Myocyte (in vitro differentiated cells): Measurements from ENCODE around the gene TSPAN7. TPM values are rescaled to one million over a fixed set of nuclear protein-coding genes. Genes with fewer than 3 reads are reported as not detected.

Source experiments
- DNase-seq: peaks from one replicate; pipeline ENCODE4 v3.0.0-alpha.2; 2012; ENCODE audit warnings: low read depth
- total RNA-seq: library from RNA; depleted of rRNA; stranded (reverse); fragments of >200 nt; gene quantifications from 2 replicates; pipeline ENCODE4 v1.2.3, GENCODE V29; 2014

Gene TSPAN7
- total RNA-seq, 1 donor from 2014 or later: 34.6 TPM

DNA sequence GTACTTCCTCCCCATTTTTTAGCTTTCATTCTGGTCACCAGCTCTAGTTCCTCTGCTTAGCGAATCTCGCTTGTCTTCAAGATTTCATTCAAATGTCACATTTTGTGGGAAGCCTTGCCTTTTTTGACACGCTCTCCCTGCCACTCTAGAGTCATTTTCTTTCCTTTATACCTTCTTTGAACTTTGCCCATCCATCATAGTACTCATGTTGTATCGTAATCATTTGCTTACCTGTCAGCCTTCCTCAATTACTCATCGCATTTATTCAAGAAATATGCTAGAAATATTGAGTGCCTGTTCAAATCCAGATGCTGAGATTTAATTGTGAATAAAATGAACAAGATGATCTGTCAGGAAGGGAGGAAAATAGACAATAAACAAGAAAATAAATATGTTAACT lies 21.8 kb downstream of the TSPAN7 start:
- no peak for DNase-seq

DNA sequence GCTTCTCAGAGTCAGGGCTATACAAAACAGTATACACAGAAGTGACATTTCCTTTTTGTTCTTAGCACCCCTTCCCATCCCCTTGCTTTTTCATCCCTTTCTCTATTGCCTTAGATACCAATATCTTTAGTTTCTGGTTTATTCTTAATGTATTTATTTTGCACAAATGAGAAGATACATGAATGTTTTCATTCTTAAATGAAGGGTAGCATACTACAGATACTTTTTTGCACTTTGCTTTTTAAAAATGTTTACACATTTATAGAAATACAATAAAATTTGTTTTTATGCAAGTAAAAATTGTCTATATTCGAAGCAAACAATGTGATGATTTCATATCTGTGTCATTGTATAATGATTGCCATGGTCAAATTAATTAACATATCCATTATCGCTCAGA lies 33.1 kb downstream of the TSPAN7 start:
- DNase-seq: no peak

GRCh38 chrX:38595801-38596200 lies 34.5 kb downstream of the TSPAN7 start:
- no peak for DNase-seq

DNA sequence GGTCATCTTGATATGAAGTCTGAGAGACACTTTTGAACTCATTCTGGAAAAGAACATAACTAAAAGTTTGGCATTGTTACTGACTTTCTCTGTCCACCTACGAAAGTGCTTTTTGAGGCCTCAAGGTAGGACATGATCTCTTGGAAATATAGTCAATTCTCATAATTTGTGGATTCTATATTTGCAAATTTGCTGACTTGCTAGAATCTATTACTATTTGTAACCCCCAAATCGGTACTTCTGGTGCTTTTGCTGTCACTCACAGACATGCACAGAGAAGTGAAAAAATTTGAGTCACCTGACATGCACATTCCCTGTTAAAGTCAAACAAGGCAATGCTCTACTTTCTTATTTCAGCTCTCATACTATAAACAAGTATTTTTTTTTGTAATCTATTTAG lies 35.6 kb downstream of the TSPAN7 start:
- no peak for DNase-seq

GRCh38 chrX:38599796-38600755 lies 38.7 kb downstream of the TSPAN7 start:
- DNase-seq: no peak

- no peak for DNase-seq
Observed at GRCh38 chrX:38601866-38602265, 40.5 kb downstream of the TSPAN7 start.

DNA sequence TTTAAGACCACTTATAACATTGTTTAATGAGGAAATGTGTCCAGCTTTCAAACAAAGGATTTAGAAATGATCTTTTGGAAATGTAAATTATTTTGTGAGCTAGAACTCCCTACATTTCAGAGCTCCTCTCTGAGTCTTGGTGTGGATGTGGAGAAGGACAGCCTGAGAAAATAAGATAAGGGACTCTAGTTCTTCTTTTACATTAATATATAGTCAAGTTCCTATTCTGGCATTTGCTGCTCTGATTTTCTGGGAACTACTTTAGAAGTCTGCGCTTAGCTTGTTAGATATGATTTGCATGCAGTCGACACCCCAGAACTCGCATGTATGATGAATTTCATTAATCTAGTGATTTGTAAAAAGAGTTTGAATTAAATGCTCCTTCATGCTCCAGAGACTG lies 45.5 kb downstream of the TSPAN7 start:
- DNase-seq: no peak

DNA sequence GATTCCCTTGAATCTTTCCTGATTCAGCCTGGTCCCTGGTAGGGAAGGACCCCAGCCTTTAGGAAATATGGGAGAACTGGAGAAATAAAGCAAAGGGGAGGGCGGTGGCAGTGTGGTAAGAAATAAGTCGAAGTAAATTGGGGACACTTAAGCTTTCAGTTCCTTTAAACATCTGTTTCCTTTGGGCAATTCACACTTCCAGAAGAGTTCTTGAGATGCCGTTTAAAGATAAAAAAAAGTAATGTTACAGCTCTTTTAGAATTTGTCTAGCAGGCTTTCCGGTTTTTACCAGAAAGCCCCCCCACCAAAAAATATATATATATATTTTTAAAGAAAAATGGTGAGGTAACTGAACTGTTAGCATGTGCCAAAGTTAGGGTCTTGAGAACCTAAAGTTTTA lies 46.6 kb downstream of the TSPAN7 start:
- no peak for DNase-seq

- no peak for DNase-seq
Observed at GRCh38 chrX:38610849-38611248, 49.5 kb downstream of the TSPAN7 start.

GRCh38 chrX:38612281-38612680 lies 50.9 kb downstream of the TSPAN7 start:
- peak; percentile 70 for DNase-seq

- no peak for DNase-seq
Observed at GRCh38 chrX:38614485-38614884, 53.1 kb downstream of the TSPAN7 start.

GRCh38 chrX:38616904-38617303 lies 55.6 kb downstream of the TSPAN7 start:
- DNase-seq: no peak

- DNase-seq: no peak
Observed at GRCh38 chrX:38618180-38618579, 56.8 kb downstream of the TSPAN7 start.

GRCh38 chrX:38620623-38621022 lies 59.3 kb downstream of the TSPAN7 start:
- peak; percentile 11 for DNase-seq

GRCh38 chrX:38626296-38626695 lies 65.0 kb downstream of the TSPAN7 start:
- DNase-seq: no peak

DNA sequence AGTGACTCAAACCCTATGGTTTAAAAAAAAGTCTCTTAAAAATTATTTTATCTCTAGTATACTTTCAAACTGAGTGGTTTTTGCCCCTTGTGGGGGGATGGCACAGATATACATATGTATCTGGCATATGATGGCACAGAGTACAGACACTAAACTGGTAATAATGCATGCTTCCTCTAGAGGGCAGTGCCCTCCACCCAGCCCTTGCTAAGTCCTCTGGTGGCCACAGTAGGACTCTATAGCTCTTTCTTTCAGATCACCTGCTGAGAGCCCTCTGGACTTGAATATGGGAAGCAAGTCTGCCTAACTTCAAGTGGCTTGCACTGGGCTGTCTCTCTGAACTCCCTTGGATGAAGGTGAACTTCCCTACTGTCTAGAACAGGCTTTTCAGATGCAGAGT lies 66.3 kb downstream of the TSPAN7 start:
- DNase-seq: no peak

DNA sequence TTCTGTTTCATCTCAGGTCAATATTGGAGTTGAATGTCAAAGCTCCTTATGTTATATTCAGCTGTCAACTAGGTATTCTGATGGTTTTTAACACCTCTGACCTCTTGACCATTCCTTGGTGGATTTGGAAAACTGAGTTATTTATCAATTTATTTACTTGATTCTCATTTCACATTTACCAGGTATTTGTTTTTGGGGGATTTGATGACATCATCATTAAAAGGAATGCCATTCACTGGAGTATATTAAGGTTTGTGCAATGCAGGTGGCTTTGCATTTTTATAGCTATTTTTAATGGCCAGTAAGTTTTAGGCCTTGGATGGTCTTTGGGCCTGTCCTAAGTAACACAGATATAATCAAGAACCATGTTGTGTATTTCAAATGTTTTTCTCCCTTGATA lies 67.2 kb downstream of the TSPAN7 start:
- no peak for DNase-seq

DNA sequence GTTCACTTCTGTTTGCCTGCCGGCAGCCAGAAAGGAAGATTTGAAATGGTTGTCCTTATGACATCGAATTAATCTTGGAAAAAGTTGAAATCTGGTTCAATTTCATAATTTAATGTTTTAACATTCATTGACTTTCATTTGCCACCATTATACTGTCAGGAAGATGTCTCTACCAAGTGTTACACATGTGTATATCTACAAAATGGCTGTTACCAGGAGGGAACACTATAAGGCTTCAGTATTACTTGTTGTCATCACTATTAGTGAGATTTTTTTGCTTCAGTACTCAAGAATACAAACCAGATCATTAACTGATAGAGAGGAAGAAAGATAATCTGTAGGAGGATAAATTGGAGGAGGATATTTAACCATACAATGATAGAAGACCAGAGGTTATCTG lies 71.2 kb downstream of the TSPAN7 start:
- DNase-seq: no peak

- no peak for DNase-seq
Observed at GRCh38 chrX:38634665-38635064, 73.3 kb downstream of the TSPAN7 start.

DNA sequence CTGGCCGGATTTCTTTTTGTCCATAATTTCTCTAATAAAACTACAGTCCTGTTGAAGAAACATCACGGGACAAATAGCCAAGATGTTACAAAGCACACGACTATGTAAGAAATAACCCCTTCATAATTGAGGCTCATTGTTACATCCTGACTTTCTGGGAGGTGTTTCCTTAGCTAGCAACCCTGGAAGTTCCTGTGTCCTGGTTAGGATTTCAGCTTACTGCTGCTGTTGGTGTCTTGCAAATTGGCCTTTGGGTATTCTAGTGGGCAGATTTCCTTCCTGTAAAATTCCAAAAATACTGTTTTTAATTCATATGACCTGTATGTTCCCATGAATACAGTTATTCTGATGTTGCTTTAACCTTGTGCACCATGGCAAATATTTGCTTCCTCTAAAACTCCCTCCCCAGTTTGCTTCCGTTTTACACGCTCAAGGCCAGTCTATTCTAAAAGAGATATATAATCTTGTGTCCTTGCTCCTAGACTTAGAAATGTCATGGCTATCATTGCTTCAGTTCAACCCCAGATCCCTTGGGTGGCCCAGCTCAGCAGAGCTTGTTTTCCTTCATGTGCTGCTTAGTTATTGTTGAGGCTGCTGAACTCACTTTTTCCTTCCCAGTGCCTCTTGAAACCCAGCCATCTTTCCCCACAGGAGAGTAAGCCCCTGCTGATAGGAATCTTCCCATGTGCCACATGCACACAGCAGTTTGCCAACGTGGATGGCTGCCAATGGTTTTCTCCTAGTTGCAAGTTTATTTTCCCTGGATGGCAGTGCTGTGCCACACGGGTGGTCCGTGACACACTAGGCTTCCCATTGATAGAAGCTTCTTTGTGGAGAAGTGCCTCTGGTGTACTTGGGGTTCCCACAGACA lies 75.8 kb downstream of the TSPAN7 start:
- DNase-seq: no peak

- no peak for DNase-seq
Observed at GRCh38 chrX:38638952-38639529, 77.7 kb downstream of the TSPAN7 start.

GRCh38 chrX:38639730-38640129 lies 78.4 kb downstream of the TSPAN7 start:
- no peak for DNase-seq
